HK-2 (cell line): ENCODE measurements around the gene XPC.
"Not testable (repeated sequence)": the region's sequence is repeated elsewhere in the genome, so short reads cannot be mapped to it uniquely, and the experiment has no call there.

Source experiments
- DNase-seq: peaks from one replicate; pipeline ENCODE4 v3.0.0-alpha.2; 2018; ENCODE audit not compliant: unreplicated experiment

Gene XPC

DNA sequence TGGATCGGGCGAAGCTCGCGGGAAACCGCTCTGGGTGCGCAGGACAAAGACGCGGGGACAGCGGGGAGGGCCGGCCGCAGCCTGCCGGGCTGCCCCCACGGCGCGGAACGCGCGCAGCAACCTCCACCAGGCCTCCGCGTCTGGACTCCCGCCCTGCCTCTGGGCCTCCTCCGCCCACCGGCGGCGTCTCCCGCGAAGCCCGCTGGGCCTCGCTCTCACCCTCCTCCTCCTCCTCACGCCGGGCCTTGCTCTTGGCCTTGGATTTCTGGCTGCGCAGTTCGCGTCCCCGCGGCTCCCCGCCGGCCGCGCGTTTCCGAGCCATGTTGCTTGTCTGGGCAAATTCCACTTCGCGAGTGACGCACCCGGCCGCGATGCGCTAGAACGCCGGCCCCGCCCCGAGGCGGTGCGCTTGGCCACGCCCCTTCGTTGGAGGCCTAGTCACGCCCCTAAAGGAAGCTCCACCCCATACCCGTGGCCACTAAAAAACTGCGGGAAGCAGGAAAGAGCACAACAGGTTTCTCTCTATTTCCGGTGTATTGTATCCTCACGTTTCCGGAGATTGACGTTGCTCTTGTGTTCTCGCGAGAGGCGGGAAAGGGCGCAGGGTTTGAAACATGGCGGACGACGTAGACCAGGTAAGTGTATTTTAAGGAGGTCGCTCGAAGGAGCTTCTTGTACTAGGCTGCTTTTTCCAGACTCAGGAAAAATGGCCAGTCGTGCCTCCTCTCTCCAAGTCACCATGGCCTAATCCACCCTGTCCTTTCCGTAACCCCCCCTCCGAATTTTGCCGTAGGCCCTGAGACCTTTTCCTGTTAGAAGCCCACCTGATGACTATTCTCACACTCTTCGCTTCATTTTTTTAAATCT is at the start of gene XPC, which contains the start of gene LSM3:
Gene XPC (minus strand): TSS at position 355 of the 867 bp plus-strand sequence. CDS start 33 bp downstream, at position 322.
Gene LSM3 (plus strand): TSS at position 571 of the 867 bp plus-strand sequence. CDS start 44 bp downstream, at position 615.
- DNase-seq = peak; percentile 90

DNA sequence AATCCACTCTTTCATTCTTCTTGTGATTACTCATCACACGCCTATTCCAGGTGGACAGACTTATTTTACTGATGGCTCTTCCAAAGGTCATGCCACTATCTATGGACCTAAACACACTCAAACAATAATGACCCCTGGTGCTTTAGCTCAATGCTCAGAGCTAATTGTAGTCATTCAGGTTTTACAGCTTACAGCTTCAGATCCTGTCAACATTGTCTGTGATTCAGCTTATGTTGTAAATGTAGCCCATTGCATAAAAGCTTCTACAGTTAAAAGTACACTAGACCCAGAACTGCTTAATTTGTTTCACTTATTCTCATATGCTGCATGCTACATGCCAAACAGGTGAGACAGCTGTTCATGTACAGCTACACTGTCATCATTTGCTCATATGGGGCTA is 49.5 kb upstream of the XPC start:
- DNase-seq = no peak

DNA sequence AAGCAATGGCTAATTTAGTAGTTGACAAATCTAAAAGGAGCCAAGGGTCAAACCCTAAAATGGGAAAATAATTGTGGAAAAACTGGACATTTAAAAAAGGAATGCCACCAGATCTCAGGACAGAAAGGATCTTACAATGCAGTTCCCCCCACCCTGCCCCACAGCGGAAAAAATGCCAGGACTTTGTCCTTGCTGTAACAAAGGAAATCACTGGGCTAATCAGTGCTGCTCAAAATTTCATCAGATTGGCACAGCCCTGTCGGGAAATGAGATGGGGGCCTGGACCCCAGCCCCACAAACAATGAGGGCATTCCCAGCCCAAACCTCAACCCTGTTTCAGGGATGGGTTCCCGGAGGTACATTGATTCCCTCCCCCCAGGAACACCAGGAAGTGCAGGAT is 48.0 kb upstream of the XPC start:
- DNase-seq = not testable (repeated sequence)

DNA sequence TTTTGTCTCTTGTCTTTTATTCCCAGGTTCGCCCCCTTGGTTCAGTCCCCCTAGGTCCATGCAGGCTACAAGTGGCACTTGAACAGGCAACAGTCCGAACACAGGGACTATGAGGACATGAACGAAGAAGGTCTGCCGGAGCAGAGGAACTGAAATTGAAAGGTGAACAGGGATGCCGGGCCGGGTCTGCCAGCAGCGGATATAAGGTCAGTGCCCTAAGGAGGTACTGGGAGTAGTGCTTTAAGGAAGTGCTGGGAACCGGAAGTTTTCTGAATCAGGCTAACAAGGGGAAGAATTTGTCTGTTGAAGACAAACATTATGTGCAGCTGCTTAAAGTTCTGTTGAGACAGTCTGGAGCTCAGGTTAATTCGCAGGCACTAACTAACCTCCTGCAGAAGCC is 47.0 kb upstream of the XPC start:
- no peak for DNase-seq

DNA sequence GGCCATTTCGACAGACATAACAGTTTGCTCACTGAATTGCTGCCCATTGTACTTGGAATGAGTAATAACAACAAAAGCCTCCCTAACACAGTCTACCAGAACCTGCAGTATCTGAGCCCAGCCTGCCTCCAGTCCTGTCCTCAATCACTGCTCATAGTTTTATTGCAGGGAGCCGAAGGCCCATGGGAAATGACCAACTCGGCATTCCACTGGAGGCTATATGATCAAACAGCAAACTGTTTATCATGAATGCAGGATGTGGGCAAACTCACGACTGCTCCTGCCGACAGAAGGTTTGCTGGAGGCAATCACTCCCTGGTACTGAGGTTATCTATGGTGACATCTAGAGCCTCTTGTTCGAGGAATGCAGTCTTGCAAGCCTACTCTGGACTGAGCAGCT is 46.5 kb upstream of the XPC start:
- no peak for DNase-seq

DNA sequence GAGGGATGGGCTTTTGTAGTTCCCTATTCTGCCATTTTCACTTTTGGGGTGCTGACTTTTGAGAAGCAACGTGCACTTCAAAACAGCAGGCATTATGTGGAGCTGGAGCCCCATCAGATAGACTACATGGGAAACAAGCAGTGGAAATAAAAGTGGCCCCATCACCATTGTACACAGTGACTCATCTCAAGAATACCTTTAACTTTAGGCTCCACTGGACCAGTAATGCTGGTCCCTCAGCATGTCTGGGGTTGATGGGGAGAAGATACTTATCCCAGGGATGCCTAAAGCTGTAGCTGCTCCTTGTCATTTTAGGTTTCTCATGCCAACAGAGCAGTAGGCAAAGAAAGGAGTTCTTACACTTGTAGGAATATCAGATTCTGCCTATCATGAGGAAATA is 45.2 kb upstream of the XPC start:
- DNase-seq = no peak

DNA sequence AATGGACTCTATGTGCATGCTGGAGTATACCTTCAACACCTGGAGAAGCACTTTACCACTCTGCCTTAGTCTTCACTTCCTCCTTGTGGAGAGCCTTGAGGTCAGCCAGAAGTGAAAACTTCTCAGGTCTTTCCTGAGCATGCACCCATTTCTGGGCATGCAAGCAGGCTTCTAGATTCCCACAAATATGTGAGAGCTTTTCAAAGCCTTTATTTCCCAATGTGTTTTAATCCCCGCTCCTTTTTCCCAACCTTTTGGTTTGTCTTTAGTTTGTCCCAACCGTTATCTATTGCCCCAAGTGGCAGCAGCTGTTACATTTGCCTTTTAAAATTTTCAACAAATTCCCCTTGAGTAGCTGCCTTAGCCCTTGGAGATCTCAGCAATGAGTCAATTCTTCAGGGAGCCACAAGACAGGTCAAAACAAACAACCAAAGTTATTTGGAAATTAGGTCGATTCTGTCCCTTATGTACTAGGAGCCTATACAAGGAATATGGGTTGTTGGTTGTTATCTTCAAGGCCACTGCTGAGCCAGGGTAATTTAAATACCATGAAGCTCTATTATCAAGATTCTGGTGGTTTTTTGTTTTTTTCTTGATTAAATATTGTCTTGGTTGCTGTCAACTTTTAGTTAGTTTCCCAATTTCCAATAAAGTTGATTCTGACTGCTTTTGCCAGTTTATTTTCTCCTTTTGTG is 44.6 kb upstream of the XPC start:
- DNase-seq = no peak

DNA sequence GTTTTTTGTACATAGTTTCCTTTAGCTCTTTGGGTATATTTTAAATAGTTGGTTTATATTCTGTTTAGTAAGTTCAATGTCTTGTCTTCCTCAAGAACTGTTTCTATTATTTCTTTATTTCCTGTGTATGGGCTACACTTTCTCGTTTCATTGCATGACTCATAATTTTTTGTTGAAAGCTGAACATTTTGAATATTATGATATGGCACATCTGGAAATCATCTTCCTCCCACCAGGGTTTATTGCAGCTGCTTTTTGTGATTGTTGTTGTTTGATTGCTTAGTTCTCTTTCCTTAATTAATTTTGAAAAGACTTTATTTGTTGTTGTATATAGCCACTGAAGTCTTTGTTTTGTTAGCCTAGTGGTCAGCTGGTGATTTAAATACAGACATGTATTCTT is 44.1 kb upstream of the XPC start:
- no peak for DNase-seq

DNA sequence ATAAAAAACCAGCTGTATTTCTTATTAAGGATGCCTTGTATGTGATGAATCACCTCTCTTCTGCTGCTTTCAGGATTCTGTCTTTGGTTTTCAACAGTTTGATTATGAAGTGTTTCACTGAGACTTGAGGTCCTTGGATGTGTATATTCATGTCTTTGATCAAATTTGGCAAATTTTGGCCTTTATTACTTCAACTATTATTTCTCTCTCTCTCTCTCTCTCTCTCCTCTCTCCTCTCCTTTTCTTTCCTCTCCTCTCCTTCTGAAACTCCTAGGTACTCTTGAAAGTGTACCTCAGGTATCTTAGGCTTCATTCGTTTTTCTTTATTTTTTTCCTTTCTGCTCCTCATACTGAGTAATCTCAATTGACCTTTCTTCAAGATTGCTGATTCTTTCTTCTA is 43.5 kb upstream of the XPC start:
- no peak for DNase-seq

DNA sequence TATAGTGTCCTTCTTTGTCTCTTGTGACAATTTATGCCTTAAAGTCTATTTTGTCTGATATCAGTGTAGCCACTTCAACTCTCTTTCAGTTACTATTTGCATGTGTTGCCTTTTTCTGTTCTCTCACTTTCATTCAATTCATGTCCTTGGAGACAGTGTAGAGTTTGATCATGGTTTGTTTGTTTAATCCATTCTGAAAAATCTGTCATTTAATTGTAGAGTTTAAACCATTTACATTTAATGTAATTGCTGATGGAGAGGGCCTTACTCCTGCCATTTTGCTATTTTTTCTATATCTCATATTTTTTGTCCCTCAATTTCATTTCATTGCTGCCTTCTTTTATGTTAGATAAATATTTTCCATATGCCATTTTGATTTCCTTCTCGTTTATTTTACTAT is 42.5 kb upstream of the XPC start:
- no peak for DNase-seq

DNA sequence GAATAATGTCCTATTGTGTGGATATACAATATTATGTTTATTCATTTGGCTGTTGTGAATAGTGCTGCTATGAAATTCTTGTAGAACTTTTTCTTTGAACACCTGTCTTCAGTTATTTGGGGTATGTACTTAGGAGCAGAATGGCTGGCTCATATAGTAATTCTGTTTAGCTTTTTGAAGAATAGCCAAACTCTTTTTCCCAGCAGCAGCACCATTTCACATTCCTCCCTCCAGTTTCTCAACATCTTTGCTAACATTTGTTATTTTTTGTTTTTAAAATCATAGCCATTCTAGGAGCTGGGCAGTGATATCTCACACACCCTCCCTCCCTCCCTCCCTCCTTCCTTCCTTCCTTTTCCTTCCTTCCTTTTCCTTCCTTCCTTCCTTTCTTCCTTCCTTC is 40.0 kb upstream of the XPC start:
- no peak for DNase-seq

DNA sequence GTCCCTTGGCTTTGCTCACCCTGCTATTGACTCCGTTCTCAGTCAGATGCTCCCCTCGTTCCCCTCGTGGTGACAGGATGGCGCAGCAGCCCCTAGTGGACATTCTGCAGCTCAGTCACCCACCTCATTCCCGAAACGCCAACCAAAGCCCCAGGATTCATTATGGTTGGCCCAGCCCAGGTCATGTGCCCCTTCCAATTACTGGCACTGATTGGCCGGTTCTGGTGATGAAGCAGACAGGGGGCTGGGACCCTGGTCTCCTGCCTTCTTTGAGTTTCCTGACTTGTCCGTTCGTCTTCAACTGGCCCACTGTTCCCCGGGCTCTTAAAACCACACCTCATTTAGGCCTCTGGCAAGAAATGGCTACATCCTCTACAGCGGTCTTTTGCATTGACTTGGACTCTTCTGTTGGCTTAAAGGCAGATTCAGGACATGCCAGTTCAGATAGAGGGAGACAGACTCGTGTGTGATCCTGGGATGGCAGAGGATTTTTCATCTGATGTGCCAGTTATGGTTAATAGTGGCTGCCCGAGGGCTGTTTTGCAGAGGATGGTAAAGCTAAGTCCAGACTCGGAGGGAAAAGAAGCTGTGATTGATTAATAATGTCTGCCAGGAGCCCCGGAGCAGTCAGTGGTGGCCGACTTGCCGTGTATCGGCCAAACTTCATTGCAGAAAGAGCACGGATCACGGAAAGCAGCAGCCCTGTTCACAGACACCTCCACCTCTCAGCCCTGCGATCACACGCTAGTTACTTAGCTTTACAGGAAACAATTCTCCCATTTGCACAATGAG is 38.1 kb upstream of the XPC start:
- DNase-seq = no peak

DNA sequence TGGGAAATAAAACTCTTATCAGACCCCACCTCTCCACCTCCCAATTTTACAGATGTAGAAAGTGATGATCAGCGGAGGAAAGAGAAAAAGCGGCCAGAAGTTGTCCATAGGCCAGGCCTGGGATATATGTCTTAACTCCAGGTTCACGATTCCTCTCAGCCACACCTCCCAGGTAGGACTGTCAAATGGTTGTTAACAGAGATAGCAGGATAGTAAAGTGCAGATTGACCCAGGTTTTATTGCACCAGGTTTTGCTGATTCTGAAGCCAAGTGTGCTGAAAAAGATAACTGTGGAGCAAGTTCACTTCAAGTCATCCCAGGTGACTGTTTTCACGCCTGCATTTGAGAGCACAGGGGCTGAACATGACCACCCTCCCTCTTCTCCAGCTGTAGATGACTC is 36.4 kb upstream of the XPC start:
- DNase-seq = no peak

DNA sequence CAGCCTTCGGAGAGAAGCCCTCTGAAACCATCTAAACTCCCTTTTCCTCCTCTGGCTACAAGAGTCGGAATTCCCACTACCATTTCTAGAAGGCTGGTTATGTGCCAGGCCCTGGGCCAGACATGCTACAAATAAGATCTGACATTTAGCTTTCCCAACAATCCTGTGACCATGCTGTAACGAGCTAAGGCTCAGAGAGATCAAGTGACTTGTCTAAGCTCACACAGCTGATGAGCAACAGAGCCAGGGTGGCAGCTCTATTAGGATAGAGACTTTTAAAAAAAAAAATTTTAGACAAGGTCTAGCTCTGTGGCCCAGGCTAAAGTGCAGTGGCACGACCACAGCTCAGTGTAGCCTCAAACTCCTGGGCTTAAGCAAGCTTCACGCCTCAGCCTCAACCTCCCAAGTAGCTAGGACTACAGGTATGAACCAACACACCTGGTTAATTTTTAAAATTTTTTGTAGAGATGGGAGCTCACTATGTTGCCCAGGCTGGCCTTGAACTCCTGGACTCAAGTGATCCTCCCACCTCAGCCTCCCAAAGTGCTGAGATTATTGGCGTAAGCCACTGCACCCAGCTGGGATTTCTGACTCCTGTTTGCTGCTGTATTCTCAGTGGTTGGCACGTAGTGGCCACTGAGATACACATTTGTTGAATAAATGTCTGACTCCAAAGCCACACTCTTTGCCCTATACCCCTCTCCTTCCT is 34.8 kb upstream of the XPC start:
- DNase-seq = no peak

DNA sequence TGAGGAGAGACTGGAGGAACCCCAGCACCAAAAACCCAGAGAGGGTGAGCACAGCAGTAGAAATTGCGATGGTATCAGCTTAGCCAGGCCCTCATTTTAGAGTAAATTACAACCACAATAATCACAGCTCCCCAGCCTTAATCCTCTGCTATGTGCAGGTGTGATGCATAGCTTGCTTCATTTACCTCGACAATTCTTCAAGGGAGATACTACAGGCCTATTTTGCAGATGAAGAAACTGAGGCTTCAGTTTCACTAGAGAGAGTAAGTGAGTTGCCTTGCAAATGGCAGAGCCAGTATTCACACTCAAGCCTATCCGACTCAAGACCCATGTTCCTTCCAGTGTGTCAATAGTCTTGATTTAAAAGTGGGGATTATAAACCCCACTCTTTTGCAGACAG is 33.6 kb upstream of the XPC start:
- no peak for DNase-seq

DNA sequence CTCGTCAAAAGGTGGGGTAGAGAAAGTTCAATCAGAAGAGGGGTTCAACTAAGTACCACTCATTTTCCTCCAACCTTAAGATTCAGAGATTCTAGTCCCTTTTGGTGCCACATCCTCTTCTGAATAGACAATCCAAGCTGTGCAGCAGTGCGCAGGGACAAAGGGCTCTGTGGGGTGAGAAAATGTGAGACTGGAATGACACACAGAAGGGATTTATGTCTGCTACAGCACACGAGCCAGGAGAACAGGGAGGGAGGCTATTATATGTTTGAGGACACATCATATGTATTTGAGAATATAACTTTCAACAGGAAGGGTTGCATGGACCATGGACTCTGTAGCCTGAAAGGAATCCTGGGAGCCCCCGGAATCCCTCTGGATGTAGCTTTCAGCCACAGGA is 33.2 kb upstream of the XPC start:
- no peak for DNase-seq

DNA sequence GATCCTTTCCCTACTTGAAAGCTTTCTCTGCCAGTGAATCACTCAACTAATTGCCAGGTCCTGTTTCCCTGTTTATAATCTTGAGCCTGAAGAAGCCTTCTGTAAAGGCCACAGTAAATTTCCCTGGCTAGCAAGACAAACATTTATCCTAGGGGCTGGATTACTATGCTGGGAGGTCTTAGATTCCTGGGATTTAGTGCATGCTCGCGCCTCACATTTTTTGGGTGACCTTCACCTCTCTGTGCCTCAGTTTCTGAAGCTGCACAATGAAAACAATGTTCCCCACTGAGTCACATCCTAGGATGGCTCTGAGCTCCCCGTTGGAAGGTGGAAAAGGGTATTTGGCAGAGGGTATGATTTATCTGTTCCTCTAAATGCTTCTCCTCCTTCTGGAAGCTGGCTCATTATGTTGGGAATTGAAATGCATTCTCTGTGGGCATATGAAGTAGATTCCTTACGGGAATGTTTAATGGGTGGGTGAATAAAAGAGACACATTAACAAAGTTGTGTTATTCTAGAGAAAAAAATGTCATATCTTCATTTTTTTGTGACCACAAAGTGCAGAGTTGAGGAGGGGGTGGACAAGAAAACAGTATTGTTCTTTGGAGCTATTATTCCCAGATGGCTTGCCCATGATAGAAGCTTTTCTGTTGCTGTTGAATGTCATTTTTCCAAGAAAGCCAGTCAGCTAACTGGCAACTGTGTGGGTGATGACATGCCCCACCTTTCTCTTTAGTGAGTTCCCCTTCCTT is 32.6 kb upstream of the XPC start:
- DNase-seq = no peak

DNA sequence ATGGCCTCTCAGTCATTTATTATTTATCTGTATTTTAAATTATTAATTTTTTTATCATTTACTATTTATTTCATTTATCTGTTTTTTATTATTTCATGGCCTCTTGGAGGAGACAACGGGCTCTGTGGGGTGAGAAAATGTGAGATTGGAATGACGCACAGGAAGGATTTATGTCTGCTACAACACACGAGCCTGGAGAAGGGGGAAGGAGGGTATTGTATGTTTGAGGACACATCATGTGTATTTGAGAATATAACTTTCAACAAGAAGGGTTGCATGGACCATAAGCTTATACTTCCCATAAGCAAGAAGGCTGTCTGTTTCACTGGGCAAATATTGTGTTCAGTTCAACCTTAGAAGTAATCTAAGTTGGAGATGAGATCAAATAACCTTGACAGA is 31.9 kb upstream of the XPC start:
- no peak for DNase-seq

DNA sequence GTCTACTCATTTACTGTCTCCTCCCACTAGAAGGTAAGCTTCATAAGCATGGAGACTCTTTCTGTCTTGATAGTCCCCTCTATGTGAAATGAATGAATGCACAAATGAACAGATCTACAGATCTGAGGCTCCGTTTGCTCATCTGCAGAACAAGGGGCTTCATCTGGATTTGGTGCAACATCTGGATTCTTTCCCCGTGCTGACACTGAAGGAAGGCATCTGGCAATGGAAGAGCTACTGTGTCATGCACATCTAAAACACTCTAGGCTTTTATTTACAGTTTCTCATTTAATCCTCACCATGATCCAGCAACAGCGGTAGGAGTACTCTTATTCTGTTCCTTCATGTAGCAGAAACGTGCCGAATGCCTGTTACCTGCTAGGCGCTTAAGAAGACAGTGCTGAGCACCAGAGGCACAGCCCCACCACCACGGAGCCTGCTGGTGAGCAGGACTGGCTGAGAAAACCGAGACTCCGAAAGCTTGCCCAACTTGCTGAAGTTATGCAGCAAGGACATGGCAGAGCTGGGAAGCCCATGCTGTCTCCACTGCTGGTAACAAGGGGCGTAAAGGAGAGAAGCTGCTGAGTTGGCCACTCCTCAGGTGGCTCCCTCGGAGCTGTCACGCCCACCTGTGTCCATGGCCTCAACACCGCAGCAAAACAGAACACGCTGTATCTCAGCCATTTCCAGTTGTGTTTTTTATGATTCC is 31.3 kb upstream of the XPC start:
- no peak for DNase-seq

DNA sequence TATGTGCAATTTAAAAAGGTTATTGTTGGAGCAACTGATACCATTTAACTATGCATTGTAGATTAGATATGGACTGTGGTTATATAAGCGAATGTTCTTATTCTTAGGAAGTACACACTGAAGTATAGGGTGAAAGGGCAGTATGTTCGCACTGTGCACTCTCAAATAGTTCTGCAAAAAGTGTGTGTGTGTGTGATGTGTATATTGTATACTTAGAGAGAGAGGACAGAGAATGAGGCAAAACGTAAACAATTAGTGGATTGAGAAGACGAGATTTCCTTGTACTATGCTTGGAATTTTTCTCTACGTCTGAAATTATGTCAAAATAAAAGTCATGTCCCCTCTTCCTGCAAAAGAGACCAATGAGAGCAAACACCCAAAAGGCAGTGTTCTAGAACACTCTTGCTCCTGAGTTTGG is 30.6 kb upstream of the XPC start:
- no peak for DNase-seq
